GM18520 (cell line): ENCODE results near the gene CDK19.
"Not testable (repeated sequence)": the region's sequence is repeated elsewhere in the genome, so short reads cannot be mapped to it uniquely, and the experiment has no call there.

Experiments used
- ATAC-seq: cut with Tn5 transposase; IDR thresholded peaks from one replicate; pipeline ENCODE4 v1.9.1; 2021; ENCODE audit not compliant: unreplicated experiment

CDK19 gene

DNA sequence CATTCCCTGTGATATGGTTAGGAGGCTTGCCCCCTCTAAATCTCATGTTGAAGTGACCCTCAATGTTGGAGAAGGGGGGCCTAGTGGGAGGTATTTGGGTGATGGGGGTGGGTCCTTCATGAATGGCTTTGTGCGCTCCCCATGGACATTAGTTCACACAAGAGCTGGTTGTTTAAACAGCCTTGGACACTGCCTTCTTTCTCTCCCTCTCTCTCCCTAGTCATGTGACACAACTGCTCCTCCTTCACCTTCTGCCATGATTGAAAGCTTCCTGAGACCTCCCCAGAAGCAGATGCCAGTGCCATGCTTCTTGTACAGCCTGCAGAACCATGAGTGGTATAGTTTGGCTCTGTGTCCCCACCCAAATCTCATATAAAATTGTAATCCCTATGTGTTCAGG, 221.6 kb downstream of the CDK19 start:
- no peak for ATAC-seq

GRCh38 chr6:110592765-110593164, 222.5 kb downstream of the CDK19 start:
- ATAC-seq: no peak

- ATAC-seq: no peak
Observed at GRCh38 chr6:110590821-110591351, 224.4 kb downstream of the CDK19 start.

- peak; percentile 92 for ATAC-seq
Observed at GRCh38 chr6:110589865-110590513, 225.3 kb downstream of the CDK19 start.

DNA sequence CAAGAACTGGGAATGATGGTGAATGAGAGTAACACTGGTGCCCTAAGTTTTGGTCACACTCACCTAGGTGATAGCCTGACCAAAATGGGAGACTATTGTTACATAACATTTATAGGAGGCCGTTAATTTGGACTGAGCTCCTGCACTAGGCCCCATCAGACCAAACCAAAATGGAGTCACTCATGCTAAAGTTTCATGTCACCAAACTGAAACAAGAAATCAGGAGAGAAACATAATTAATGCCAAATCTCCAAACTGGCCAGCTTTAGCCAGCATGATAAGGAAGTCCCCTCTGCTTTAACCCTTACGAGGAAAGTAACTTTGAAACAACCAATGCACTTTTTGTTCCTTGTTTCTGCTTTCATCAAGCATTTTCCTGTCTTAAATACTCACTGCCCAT, 227.9 kb downstream of the CDK19 start:
- no peak for ATAC-seq

DNA sequence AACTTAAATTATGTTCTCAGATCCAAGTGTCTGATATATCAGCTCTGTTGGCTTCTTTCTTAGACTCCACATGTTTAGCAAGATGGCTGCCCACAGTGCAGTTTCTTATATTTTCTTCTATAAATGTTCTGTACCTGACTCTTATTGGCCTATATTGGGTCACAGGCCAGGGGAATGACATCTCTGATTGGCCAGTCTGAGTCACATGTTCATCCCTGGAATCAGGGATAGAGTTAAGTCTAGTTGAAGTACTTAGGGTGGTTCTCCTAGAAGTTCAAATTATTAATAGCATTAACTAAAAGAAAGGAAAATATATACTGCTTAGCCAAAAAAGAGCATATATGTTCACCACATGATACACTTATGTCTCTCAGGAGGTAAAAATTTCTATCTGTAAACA, 233.6 kb downstream of the CDK19 start:
- no peak for ATAC-seq

DNA sequence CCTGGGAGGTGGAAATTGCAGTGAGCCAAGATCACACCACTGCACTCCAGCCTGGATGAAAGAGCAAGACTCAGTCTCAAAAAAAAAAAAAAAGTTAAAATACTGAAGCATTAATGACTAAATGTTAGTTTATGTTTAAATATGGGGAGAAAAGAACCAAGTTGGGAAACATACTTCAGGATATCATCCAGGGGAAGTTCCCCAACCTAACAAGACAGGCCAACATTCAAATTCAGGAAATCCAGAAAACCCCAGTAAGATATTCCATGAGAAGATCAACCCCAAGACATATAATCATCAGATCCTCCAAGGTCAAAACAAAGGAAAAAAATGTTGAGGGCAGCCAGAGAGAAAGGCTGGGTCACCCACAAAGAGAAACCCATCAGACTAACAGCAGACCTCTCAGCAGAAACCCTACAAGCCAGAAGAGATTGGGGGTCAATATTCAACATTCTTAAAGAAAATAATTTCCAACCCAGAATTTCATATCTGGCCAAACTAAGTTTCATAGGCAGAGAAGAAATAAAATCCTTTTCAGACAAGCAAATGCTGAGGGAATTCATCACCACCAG, 237.6 kb downstream of the CDK19 start:
- not testable (repeated sequence) for ATAC-seq

DNA sequence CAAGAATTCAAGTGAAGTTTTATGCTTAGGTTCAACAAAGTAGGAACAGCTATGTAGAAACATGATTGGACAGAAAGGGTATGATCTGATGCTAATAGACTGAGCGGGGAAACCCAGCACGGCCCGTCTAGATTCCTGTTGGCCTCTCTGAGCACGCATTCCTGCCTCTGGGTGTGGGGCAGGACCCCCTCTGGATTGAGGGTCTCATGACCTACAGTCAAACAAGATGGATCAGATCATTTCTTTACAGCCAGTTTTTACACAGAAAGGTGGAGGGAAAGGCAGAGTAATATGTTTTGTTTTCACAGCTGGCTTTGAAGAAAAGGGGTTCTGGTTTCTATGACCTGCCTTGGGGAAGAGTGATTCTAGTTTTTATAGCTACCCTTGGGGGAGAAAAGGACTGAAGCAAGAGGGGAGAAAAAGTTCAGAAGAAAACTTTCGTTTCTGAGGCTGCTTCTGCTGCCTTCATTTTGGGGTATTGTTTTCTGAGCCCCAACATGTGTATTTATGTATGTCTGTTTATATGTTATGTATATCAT, 239.3 kb downstream of the CDK19 start:
- no peak for ATAC-seq

- ATAC-seq: no peak
Observed at GRCh38 chr6:110574817-110575216, 240.5 kb downstream of the CDK19 start.

DNA sequence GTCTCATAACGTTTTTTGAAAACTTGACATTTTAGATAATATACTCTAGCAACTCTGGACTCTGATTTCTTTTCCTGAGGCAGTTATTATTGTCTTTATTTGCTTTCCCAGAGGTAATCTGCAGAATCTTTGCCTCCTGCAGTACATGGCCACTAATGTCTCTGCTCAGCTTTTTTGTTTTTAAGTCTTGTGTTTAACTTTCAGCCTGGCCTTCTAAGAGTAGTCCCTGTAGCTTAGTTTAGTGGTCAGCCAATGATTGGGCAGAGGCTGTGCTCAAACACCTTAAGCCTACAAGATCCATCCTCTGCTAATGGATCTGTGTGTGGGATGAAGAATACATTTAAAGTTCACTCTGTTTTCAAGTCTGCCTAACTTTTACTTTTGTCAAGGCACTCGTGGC, 241.7 kb downstream of the CDK19 start:
- ATAC-seq: no peak

- ATAC-seq: no peak
Observed at GRCh38 chr6:110573136-110573535, 242.1 kb downstream of the CDK19 start.

DNA sequence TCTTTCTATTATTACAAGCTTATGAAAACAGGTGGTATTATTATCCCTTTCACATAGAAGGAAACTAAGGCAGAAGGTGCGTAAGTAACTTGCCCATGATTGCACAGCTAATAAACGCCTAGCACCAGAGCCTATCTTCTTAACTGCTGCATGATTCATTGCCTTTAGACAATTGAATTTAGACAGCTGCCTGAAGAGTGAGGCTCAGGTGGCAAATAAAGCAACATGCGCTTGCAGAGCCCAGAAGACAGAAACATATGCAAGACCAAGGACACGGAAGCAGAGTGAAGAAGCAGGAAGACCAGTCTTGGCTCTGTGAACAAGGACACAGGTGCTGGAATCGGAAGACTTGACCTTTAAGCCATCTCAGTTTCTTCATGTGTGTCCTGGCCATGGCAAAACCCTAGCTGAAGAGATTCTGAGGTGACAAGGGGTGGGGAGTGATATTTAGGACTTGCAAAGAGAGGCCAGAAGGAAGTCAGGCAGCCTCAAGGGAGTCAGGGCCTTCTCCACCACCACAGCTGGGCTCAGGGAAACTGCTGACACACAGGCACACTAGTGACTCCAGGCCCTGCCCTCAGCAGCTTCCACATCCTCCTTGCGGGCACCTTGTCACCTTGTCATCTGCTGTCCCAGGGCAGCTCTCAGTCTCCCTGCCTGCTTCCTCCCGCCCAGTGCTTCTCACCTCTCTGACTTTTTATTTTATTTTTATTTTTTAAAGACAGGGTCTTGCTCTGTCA, 247.1 kb downstream of the CDK19 start:
- no peak for ATAC-seq

GRCh38 chr6:110566346-110567125, 248.7 kb downstream of the CDK19 start:
- ATAC-seq: no peak

DNA sequence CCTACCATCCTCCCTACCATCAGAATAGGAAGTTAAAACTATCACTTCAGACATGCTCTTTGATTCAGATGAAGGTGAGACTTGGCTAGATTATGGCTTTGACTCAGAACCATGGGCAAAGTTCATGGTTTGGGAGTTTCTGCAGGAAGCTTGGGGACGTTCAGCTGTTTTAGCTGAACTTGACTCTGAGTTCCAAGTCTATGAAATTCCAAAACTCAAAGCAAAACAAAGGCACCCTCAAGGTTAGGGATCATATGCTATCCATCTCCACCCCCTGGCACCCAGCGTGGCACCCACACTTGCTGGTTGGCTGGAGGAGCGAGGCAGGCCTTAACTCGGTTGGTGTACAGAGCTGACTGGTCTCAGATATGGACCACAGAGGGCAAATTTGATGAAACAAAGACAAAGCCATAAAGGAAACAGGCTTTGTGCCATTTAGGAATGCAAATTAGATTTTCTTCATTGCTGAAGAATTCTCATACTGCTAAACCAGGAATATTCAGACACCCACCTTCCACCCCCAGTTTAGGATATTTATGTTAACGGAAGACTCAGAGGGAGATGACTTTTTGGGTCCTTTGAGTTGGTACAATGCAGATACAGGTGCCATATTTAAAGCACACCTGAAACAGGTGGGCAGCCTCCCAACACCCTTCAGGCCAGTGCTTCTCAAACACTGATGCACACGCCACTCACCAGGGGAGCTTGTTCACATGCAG, 250.4 kb downstream of the CDK19 start:
- ATAC-seq: no peak

- no peak for ATAC-seq
Observed at GRCh38 chr6:110563711-110564110, 251.6 kb downstream of the CDK19 start.

- no peak for ATAC-seq
Observed at GRCh38 chr6:110562316-110562915, 252.9 kb downstream of the CDK19 start.

DNA sequence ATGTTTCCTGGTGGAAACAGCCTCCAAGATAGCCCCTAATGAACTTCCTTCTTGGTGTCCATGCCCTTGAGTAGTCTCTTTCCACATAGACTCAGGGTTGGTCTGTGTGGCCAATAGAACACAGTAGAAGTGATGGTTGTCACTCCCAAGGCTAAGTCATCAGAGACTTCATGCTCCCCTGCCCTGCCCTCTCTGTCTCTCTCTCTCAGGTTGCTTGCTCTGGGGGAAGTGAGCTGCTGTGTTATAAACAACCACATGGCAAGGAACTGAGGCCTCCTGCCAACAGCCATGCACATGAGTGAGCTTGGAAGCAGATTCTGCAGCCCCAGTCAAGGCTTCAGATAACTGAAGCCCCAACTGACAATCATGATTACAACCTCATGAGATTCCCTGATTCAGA, 253.6 kb downstream of the CDK19 start:
- no peak for ATAC-seq

- ATAC-seq: no peak
Observed at GRCh38 chr6:110561008-110561396, 254.3 kb downstream of the CDK19 start.

- ATAC-seq: no peak
Observed at GRCh38 chr6:110560239-110561007, 254.8 kb downstream of the CDK19 start.
